D721Med (cell line): ENCODE measurements around the gene ADGRF5.

Source experiments
- DNase-seq: peaks from one replicate; pipeline ENCODE4 v3.0.0; 2011; ENCODE audit warnings: low spot score; ENCODE audit not compliant: insufficient read length
- FAIRE-seq: peaks from 2 replicates; lab custom pipeline; 2011; peaks lifted over from hg19 to GRCh38; lab: Jason Lieb, UNC
- CTCF ChIP-seq: IDR thresholded peaks from 2 replicates; pipeline ENCODE4 v1.5.1; 2012; ENCODE audit warnings: mild to moderate bottlenecking, control low read depth; ENCODE audit not compliant: insufficient read depth; ENCODE audit errors: missing control alignments

ADGRF5 gene

GRCh38 chr6:46918806-46919205, 2.9 kb downstream of the ADGRF5 start:
- FAIRE-seq = no peak
- no peak for DNase-seq
- TF ChIP-seq CTCF = no peak

- FAIRE-seq (peak; percentile 95), DNase-seq (no peak)
- no peak for TF ChIP-seq CTCF
These were observed 4.7 kb downstream of the ADGRF5 start for GRCh38 chr6:46917002-46917545.

GRCh38 chr6:46915866-46916265, 5.9 kb downstream of the ADGRF5 start:
- FAIRE-seq (no peak), DNase-seq (no peak)
- TF ChIP-seq CTCF = no peak

- no peak for TF ChIP-seq CTCF
- DNase-seq = no peak
- FAIRE-seq = no peak
These were observed 6.4 kb downstream of the ADGRF5 start for GRCh38 chr6:46915380-46915779.

- FAIRE-seq (no peak), DNase-seq (no peak)
- no peak for TF ChIP-seq CTCF
These were observed 7.4 kb downstream of the ADGRF5 start for GRCh38 chr6:46914279-46914810.

- FAIRE-seq = no peak
- DNase-seq = no peak
- TF ChIP-seq CTCF = no peak
These were observed 12.4 kb downstream of the ADGRF5 start for GRCh38 chr6:46909371-46909770.

- DNase-seq (no peak), FAIRE-seq (no peak)
- TF ChIP-seq CTCF = no peak
These were observed 15.0 kb downstream of the ADGRF5 start for GRCh38 chr6:46906776-46907175.
